ENCODE measurements around the gene IMPG2. TPM values are rescaled to one million over a fixed set of nuclear protein-coding genes. Genes with fewer than 3 reads are reported as not detected.

IMPG2 gene
- total and polyA plus RNA-seq, 2 donors (not counting 1 experiment from before 2014, with no cell fraction given) = 0.11 to 0.33 TPM

GRCh38 chr3:101271728-101272127, 48.6 kb downstream of the IMPG2 start:
- Histone ChIP-seq H3K9me3 (ENCODE audit: control insufficient read depth, insufficient read depth, low read depth, low read length) (no peaks in the 10 kb centered on the region), H3K79me2 (ENCODE audit: control insufficient read depth, insufficient read depth, low read length) (no peaks in the 10 kb centered on the region), H2AFZ (ENCODE audit: low read length) (no peak overlapping the region), H4K20me1 (ENCODE audit: control insufficient read depth, extremely low read depth, insufficient read depth, low read length) (no peaks in the 10 kb centered on the region), H3K9ac (ENCODE audit: insufficient read depth, low read length) (no peak overlapping the region), H3K27me3 (ENCODE audit: control insufficient read depth, insufficient read depth, low read length) (no peaks in the 10 kb centered on the region), H3K27ac (ENCODE audit: insufficient read depth, low read length) (no peak overlapping the region), H3K4me3 (replicated peaks in 1 of 4; ENCODE audit: control extremely low read depth in 1 of 4, insufficient read depth in 1 of 4, low read depth in 3 of 4, low read length in 4 of 4) (no peak overlapping the region), H3K4me2 (ENCODE audit: extremely low read depth, insufficient read depth, low read length) (no peak overlapping the region), H3K36me3 (ENCODE audit: control insufficient read depth, insufficient read depth, low read length) (no peaks in the 10 kb centered on the region), H3K4me1 (ENCODE audit: control insufficient read depth, extremely low read depth, insufficient read depth, low read length) (no peaks in the 10 kb centered on the region)
- no peak for DNase-seq (ENCODE audit: low read depth in 2 of 2)
- no peak for TF ChIP-seq EZH2 (IDR thresholded peaks at IDR 0.05; ENCODE audit: low read length, missing control alignments)
- TF ChIP-seq CTCF (conservative IDR thresholded peaks at IDR 0.05 in 1 of 2, IDR thresholded peaks at IDR 0.05 in 1 of 2; ENCODE audit: low read depth in 1 of 2, low read length in 2 of 2) = no peak

- H3K9me3 ChIP-seq (ENCODE audit: control insufficient read depth, insufficient read depth, low read depth, low read length) = no peaks in the 10 kb centered on the region
- H3K4me1 ChIP-seq (ENCODE audit: control insufficient read depth, extremely low read depth, insufficient read depth, low read length) = no peaks in the 10 kb centered on the region
- H3K36me3 ChIP-seq (ENCODE audit: control insufficient read depth, insufficient read depth, low read length) = no peaks in the 10 kb centered on the region
- DNase-seq (ENCODE audit: low read depth in 2 of 2) = no peak
- TF ChIP-seq EZH2 (IDR thresholded peaks at IDR 0.05; ENCODE audit: low read length, missing control alignments) (no peak), CTCF (conservative IDR thresholded peaks at IDR 0.05 in 1 of 2, IDR thresholded peaks at IDR 0.05 in 1 of 2; ENCODE audit: low read depth in 1 of 2, low read length in 2 of 2) (no peak)
- H3K4me2 ChIP-seq (ENCODE audit: extremely low read depth, insufficient read depth, low read length) = no peak overlapping the region
- H4K20me1 ChIP-seq (ENCODE audit: control insufficient read depth, extremely low read depth, insufficient read depth, low read length) = no peaks in the 10 kb centered on the region
- H3K27ac ChIP-seq (ENCODE audit: insufficient read depth, low read length) = no peak overlapping the region
- H2AFZ ChIP-seq (ENCODE audit: low read length) = no peak overlapping the region
- no peaks in the 10 kb centered on the region for H3K27me3 ChIP-seq (ENCODE audit: control insufficient read depth, insufficient read depth, low read length)
- H3K9ac ChIP-seq (ENCODE audit: insufficient read depth, low read length) = no peak overlapping the region
- no peaks in the 10 kb centered on the region for H3K79me2 ChIP-seq (ENCODE audit: control insufficient read depth, insufficient read depth, low read length)
- H3K4me3 ChIP-seq (replicated peaks in 1 of 4; ENCODE audit: control extremely low read depth in 1 of 4, insufficient read depth in 1 of 4, low read depth in 3 of 4, low read length in 4 of 4) = no peak overlapping the region
Measured at GRCh38 chr3:101270149-101270548, 50.2 kb downstream of the IMPG2 start.

GRCh38 chr3:101268971-101269671, 51.3 kb downstream of the IMPG2 start:
- Histone ChIP-seq H3K4me1 (ENCODE audit: control insufficient read depth, extremely low read depth, insufficient read depth, low read length) (no peaks in the 10 kb centered on the region), H3K9ac (ENCODE audit: insufficient read depth, low read length) (no peak overlapping the region), H3K36me3 (ENCODE audit: control insufficient read depth, insufficient read depth, low read length) (no peaks in the 10 kb centered on the region), H3K27ac (ENCODE audit: insufficient read depth, low read length) (no peak overlapping the region), H3K79me2 (ENCODE audit: control insufficient read depth, insufficient read depth, low read length) (no peaks in the 10 kb centered on the region), H3K4me2 (ENCODE audit: extremely low read depth, insufficient read depth, low read length) (no peak overlapping the region), H4K20me1 (ENCODE audit: control insufficient read depth, extremely low read depth, insufficient read depth, low read length) (no peaks in the 10 kb centered on the region), H3K27me3 (ENCODE audit: control insufficient read depth, insufficient read depth, low read length) (no peaks in the 10 kb centered on the region), H2AFZ (ENCODE audit: low read length) (no peak overlapping the region), H3K4me3 (replicated peaks in 1 of 4; ENCODE audit: control extremely low read depth in 1 of 4, insufficient read depth in 1 of 4, low read depth in 3 of 4, low read length in 4 of 4) (no peak overlapping the region), H3K9me3 (ENCODE audit: control insufficient read depth, insufficient read depth, low read depth, low read length) (no peaks in the 10 kb centered on the region)
- TF ChIP-seq EZH2 (IDR thresholded peaks at IDR 0.05; ENCODE audit: low read length, missing control alignments) (no peak), CTCF (conservative IDR thresholded peaks at IDR 0.05 in 1 of 2, IDR thresholded peaks at IDR 0.05 in 1 of 2; ENCODE audit: low read depth in 1 of 2, low read length in 2 of 2) (no peak)
- DNase-seq (ENCODE audit: low read depth in 2 of 2) = no peak

All from fibroblast of lung (primary cell).